SIG-M5 (cell line): ENCODE results near the gene EEF2.

Experiments
- DNase-seq: peaks from one replicate; lab custom pipeline; 2025; lab: John Stamatoyannopoulos, UW

Gene EEF2

GRCh38 chr19:3984584-3984907 lies 717 bp downstream of the EEF2 start:
- DNase-seq: no peak

GRCh38 chr19:3983936-3984583 lies 1.2 kb downstream of the EEF2 start:
- DNase-seq: no peak

- DNase-seq: no peak
Measured at GRCh38 chr19:3983542-3983914, 1.7 kb downstream of the EEF2 start.

- DNase-seq: no peak
Measured at GRCh38 chr19:3982701-3983541, 2.3 kb downstream of the EEF2 start.

GRCh38 chr19:3981736-3982681 lies 3.3 kb downstream of the EEF2 start:
- DNase-seq: no peak

GRCh38 chr19:3981373-3981735 lies 3.9 kb downstream of the EEF2 start:
- no peak for DNase-seq

- DNase-seq: no peak
Measured at GRCh38 chr19:3980353-3981251, 4.7 kb downstream of the EEF2 start.

- DNase-seq: no peak
Measured at GRCh38 chr19:3979674-3980352, 5.5 kb downstream of the EEF2 start.

GRCh38 chr19:3979289-3979673 lies 6.0 kb downstream of the EEF2 start:
- no peak for DNase-seq

GRCh38 chr19:3978145-3978544 lies 7.1 kb downstream of the EEF2 start:
- no peak for DNase-seq

- DNase-seq: no peak
Measured at GRCh38 chr19:3977242-3978143, 7.8 kb downstream of the EEF2 start.

GRCh38 chr19:3976495-3977241 lies 8.6 kb downstream of the EEF2 start:
- no peak for DNase-seq

GRCh38 chr19:3975637-3976087 lies 9.6 kb downstream of the EEF2 start:
- no peak for DNase-seq

GRCh38 chr19:3975144-3975543 lies 10.1 kb downstream of the EEF2 start:
- no peak for DNase-seq

GRCh38 chr19:3970808-3971598 lies 14.3 kb downstream of the EEF2 start, which contains the start of gene DAPK3:
Gene DAPK3, minus strand, starts transcription at chr19:3971099. Its CDS starts 1,364 bp downstream, at chr19:3969735.
- DNase-seq: peak; percentile 85

- no peak for DNase-seq
Measured at GRCh38 chr19:3970313-3970807, 14.9 kb downstream of the EEF2 start.

GRCh38 chr19:3969435-3970312 lies 15.6 kb downstream of the EEF2 start:
- DNase-seq: no peak
